GM19395 (cell line): ENCODE data around the gene ZBTB20.
A peak's percentile ranks its signal among the peaks of the same experiment; 100 is the strongest.

Experiments
- ATAC-seq: cut with Tn5 transposase; IDR thresholded peaks from one replicate; pipeline ENCODE4 v1.9.1; 2021; ENCODE audit warnings: mild to moderate bottlenecking, moderate library complexity; ENCODE audit not compliant: unreplicated experiment

The ZBTB20 gene

DNA sequence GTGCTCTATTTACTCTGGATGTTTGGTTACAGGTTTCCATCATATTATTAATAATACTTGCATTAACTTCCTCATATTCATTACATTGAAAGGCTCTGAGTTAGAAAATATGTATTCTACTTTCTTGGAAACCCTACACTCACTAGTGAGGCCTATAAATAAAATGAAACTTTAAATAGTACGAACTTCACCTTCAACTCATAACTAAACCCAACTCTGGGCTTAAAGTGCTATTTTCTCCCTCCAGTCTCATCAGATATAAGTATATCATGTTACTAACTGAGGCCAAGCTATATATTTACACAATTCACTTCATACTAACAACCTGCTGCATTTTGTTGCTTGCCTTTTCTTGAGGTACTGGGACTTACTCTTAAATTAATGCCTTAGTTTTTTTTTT lies 546.5 kb downstream of the ZBTB20 start:
- no peak for ATAC-seq

DNA sequence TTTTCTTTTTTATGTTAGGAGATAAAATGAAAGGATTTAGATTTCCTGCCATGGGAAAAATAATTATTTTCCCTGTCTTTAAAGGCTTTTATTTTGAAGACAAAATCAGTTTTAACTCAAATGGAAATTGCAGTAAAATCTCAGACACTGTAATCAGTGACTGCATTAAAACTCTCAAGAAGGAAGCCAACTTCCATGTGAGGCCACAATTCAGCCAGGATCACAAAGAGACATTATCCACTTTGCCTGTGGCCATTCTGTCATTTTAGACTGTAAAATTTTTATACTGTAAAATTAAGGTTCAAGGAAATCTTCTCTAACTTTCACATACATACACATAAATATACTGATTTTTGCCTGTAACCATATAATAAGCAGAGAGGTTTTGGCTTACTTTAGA lies 549.2 kb downstream of the ZBTB20 start:
- no peak for ATAC-seq

DNA sequence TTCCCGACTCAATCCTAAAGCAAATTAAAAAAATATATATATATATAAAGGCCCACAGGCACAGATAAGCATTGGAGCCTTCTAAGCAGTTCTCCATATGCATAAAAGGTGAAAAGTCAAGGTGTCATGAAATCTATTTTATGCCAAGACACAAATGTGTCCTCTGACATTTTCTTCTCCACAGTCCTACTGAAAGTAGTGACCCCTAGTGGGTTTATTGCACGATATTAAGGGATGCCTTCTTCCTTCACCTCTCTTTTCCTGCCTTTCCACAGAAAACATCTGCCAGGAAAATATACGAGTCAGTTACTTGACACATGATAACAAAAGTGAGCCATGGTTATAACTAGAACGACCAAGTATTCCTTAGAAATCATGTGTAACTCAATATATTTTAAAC lies 550.1 kb downstream of the ZBTB20 start:
- no peak for ATAC-seq

DNA sequence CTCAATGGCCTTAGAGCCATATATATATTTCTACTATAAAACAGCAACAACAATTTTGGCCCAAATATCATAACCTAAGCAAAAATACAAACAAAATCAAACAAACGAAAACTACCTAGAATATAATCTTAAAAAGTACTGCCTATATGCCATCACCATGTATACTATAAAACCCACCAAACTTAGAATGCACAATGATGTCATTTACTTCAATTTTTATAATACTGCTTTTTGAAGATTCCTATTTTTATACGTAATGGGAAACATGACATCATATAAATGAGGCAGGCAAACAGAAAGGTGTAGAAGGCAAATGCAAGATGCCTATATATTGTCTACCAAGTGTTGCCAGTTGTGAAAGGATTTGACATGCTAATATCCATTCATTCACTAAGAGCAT lies 550.9 kb downstream of the ZBTB20 start:
- no peak for ATAC-seq

DNA sequence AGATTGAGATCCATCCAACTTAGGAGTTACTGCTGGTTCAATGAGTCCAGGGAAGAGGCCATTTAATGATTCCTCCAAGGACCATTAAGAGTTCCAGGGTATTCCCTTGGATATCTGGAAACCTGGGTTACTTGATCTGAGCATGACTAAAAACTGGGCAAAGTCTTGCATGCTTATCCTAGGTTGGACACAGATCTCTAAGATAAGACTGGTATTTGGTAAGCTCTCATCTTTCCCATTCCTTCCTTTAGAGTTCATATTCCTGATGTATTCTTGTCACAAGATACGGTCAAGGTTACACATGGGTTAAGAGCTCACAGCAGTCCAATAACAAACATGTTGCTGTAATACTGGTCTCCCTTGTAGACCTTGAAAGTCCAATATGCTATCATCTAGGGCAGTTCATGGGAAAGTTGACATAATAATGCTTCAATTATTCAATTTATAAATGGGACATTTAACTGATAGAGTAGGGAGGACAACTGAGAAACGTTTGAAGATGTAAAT lies 551.5 kb downstream of the ZBTB20 start:
- ATAC-seq = no peak

DNA sequence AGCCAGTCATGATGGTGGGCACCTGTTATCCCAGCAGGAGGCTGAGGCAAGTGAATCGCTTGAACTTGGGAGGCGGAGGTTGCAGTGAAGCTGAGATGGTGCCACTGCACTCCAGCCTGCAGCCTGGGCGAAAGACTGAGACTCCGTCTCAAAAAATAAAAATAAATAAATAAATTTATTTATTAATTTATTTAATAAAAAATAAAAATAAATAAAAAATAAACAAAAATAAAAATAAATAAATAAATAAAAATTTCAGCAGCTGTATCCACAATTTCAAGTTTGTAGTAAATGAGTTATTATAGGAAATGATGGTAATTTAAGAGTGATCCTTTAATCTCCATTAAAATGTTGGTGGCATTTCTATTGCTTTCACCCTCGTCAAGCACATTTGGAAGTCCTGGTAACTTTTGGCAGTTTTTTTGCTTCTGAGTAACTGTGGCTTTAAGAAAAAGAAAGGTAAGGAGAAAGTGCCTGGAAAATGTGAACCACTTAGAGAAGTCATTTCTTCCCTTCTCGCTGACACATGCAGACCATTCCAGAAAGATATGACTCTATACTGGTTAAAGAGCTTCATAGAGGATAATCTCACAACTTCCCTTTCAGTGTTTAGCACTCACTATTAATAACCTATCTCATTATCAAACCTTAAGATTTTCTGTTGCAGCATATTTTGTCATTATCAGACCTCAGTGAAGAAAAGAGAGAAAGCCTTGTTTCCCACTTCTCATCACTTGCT lies 556.6 kb downstream of the ZBTB20 start:
- ATAC-seq = no peak

DNA sequence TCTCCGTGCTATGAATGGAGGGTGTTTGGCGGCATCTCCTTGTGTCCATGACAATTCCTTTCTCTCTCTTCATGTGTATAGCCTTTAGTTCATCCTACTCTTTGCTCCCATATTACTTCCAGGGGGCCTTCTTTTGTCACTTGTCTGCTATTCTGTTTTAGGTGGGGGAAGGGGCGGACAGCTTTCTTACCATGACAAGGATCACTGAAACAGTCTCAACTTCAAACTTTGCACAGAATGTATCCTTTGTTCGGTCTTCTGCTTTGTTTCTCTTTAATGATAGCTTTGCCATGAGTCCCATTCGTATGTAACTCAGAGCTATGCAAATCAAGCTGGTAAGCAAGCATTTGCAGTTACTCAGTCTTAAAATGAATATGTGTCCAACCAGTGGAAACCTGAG lies 559.1 kb downstream of the ZBTB20 start:
- ATAC-seq = no peak

DNA sequence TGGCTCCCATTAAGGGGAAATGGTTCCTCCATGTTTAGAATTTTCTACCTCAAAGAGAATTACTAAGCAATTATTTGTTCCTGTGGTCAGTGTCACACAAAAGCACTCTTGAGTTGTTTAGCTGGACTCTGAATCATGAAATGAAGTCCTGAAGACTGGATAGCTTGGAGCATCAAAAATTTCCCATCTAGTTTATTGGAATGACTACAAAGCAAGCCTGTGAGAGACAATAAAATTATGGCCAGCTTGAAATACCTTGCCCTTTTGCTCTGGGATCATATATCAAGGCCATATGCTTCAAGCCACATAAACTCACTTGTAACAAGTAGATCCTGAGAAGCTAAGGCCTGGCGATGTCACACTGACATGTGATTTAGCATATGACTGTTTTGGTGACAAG lies 561.0 kb downstream of the ZBTB20 start:
- ATAC-seq = no peak

DNA sequence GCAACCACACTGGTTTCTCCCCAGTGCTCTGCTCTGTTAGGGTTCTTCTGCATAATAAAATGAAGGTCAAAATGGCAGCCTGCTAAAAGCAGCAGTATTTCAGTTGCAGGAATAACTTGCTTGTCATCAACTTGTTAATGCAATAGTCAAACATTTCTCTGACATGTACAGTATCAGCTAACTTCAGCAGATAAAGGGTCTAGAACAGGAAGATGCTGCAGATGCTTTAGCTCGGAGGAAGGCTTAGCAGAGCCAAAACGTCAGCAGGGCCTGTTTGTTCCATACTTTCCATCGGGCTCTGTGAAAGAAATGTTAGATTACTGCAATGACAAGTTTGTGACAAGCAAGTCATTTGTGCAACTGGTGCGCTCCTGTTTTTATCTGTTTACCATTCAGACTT lies 561.4 kb downstream of the ZBTB20 start:
- no peak for ATAC-seq

DNA sequence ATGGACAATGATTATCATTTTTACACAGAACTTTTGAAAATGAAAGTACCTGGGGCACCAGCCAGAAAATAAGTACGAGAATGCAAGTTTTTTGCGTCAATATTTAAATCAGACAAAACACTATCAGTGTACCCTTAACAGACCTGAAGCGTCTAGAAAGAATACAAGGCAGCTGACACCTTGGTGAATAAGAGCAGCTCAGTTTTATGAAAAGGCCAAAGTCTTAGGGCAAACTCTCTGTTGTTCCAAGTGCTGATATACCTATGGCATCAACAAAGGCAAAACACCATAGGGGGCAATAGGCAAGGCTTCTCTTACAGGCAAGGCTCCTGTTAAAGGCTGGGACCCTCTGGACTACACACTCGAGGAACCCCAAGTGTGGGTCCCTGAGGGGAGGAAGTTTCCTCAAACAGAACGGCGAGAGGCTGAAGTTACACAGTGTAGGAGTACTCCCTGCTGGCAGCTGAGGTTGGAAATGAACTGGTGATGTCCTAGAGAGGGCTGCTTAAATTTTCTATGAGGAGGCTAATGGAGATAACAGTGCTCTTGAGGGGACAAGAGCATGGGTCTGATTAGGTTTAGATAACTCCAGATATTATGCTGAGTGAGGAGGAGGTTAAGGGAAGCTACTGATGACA lies 562.2 kb downstream of the ZBTB20 start:
- no peak for ATAC-seq

DNA sequence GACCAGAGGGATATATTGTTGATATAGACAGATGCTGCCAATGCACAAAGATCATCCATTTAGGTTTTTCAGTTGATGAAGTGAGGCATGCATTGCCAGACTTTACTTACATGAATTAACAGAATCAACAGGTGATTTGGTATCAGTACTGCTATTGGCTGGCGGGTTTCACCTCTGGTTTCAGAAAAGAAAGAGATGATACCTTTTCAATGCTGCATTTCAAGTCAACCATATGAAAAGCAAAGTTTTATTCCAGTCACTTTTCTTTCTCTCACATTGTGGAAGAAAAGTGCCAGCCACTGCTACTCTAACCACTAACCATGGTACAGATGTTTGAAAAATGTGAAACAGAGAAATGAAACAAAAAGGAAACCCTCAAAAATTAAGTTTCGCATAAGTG lies 564.2 kb downstream of the ZBTB20 start:
- ATAC-seq = peak; percentile 91

DNA sequence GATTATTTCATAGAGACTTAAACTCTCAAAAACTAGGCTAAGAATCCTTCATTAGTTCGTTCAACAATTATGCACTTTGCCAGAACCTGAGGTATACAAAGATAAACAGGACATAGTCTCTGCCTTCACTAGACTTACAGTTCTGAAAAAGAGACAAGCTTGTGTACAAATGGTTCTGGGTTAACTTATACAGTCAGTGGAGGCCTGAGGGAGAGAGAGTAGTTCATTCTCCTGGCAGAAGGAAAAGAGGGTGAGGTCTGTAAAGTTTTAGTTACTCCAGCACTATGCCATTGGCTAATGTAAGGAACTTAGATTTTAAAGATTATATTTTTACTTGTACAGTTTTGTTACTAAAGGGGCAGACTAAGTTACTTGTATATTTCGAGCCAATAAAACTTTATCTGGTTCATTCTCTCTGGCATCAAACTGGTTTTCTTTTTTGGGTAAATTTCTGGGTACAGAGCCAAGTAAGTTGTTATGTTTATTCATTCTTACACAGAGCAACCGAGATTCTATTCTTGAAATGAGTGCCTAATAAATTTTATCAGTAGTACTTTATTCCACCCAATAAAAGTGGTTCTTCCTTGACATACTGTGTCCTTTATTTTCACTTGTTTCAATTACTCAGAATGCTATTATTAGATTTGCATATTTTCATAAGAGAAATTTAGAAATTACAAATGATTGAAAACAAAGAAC lies 574.6 kb downstream of the ZBTB20 start:
- ATAC-seq = no peak

DNA sequence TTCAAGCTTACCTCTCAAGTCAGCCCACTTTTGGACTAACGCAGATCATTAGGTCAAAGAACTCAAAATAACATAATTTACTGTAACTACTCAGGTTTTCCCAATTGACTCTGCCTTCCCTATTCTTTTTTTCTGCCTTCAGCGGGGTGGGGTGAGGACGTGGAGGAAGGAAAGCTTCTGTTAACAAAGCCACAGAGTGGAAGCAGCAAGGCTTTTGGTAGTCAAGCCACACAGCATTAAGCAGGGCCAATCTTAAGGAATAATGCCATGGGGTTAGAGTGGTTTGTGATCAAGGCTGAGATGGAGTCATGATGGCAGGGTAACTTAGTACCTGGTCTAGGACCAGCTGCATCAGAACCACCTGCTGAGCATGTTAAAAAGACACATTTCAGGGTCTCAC lies 575.7 kb downstream of the ZBTB20 start:
- no peak for ATAC-seq

DNA sequence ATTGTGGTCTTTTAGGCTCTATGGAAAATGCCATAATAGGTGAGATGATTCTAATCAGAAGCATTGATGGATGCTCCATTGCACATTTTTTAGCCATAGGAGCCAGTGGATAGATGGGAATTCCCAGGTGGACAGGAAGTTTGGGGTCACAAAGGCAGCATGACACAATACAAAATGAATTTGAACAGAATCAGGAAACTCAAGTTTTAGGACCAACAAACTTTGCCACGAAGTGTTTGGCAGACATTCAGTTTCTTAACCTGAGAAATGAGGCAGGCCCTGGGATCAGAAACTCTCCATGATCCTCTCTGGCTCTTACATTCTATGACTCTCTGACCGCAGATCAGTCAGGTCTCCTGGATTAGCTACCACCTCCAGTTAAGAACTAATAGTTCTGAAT lies 577.9 kb downstream of the ZBTB20 start:
- no peak for ATAC-seq

DNA sequence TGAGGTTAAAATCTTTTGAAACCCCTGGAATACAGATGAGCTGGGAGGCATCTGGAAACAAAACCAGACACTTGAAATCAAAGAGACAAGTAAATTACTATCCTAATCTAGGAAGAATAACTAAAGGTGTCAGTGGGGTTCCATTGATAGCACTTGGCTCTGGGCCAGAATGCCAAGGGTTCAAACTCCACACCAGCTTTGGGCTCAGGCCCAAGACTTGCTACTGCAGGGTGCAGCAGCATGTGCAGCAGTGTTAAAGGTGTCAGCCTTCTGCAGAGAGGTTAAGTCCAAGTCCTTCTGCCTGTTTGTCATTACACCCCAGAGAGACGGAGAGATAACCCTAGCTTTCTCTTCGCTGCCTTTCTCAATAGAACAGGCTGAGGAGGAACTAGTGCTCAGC lies 579.3 kb downstream of the ZBTB20 start:
- no peak for ATAC-seq

DNA sequence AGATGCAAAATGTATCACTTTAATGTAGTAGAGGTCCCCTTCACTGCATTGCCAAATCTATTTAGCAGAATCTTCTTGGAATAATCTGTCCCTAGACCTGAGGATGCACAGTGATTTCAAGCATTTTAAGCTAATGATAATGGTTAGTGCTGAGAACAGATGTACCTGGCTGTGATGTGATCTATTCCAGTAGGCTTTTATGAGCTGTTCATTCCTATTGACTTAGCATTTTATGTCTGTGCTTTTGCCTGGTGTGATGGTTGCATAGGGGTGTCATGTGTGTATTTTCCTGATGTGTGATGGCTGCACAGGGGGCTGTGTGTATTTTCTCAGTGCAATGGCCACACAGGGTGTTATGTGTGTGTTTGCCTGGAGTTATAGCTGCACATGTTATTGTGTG lies 580.3 kb downstream of the ZBTB20 start:
- no peak for ATAC-seq

DNA sequence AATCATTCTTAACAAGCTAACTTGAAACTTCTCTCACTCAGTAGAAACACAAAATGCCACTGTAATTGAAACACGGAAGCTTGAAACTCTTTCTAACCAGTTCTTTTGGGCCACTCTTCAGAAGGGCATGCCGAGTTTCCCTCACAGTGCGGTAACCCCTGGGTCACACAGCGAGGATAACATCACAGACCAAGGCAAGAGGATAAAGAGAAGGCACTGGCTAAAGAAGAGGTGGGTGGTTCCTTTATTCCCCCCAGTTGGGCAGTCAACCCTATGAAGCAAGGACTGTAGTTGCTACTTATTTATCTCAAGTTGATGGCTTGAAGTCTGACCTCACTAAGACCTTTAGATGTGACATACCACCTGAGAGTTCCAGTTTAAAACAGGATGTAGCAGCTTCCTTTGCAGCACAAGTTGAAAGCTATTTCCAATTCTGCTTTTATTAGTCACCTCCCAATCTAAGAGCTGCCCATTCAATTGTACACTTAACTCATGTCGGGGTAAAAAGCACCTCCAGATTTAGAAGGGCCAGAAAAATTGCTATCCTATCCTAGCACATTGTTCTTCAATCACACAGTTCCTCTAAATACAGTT lies 580.8 kb downstream of the ZBTB20 start:
- peak; percentile 96 for ATAC-seq

DNA sequence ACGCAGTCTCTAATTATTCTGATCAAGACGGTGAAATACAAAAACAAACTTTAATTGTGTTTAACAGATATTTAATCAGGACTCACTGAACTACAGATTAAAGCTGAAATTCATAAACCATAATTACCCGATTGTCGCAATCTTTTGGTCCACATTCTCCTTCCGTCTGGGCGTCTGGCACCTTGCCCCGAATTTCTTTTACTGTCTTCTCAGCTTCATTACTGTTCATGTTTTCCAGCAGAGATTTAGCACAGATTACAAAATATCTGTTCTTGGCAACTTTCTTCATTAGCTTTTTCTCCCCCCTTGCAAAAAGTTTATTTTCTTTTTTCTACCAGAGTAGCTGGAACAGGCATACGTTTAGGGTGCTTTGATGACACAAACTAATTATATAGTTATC lies 581.9 kb downstream of the ZBTB20 start:
- no peak for ATAC-seq

DNA sequence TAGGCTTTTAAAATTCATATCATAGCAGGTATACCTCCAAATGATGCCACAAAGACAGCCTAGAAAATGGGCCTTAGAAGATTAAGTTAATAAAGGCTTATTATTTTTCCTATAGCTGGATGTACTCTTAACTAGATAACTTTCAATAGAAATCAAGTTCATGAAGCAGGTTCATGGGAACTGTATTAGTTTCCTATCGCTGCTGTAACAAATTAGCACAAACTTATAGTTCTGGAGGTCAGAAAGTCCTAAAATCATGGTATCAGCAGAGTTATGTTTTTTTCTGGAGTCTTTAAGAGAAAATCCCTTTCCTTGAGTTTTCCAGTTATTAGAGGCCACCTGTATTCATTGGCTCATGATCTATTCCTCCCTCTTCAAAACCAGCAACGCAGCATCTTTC lies 583.4 kb downstream of the ZBTB20 start:
- no peak for ATAC-seq

DNA sequence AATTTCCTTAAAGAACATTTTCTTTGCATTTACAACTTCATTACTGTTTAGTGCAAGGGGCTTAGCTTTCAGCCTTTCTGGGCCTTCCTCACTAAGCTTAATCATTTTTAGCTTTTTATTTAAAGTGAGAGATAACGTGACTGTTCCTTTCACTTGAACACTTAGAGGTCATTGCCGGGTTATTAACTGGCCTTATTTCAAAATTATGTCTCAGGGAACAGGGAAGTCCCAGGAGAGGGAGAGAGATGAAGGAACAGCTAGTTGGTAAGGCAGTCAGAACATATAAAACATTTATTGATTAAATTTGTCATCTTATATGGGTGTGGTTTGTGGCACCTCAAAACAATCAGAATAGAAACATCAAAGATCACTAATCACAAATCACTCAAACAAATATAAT lies 584.5 kb downstream of the ZBTB20 start:
- no peak for ATAC-seq

DNA sequence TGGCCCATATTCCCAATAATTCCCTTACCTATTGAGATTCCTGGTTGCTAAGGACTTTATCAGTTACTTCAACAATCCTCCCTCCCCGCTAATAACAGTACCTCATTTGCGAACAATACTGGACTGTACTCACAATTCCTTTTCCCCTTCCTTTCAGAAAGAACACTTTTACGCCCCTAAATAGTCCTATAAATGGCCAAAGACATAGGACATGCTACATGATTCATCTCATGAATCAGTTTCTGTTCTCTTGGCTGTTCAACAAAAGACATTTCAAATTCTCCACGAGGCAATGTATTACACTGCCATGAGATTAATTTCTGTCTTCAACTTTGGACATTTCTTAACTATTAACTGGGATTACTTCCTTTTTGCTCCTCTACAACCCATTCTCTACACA lies 588.8 kb downstream of the ZBTB20 start:
- ATAC-seq = no peak

DNA sequence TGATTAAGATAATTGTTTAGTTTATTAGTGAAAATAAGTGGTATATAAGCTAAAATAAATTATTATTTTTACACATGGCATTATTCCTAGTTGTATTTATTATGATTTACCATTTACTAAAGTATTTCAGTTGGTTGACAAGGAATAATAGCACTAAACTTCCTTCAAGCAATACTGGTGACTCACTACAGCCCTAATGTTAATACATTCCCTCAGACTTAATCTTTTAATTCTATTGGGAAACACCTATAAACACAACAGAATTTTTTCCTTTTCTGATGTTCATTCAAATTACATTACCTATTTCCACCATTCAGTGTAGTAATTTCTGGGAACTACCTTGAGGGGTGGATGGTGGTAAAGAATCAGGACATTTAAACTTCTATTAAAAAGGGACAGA lies 589.3 kb downstream of the ZBTB20 start:
- no peak for ATAC-seq
